H1 (cell line): Measurements from ENCODE around the gene USH1C. TPM values are rescaled to one million over a fixed set of nuclear protein-coding genes. Genes with fewer than 3 reads are reported as not detected.

ENCODE experiments used
- CTCF ChIA-PET: fragments of 300-600 bp; sonication (Branson Sonifier 250); formaldehyde crosslinking; loops from one replicate; lab custom pipeline; 2021; ENCODE audit not compliant: partially characterized antibody; lab: Charles Lee
- POLR2A ChIA-PET: fragments of 300-600 bp; sonication (Branson Sonifier 250); formaldehyde crosslinking; loops from one replicate; lab custom pipeline; 2021; ENCODE audit warnings: inconsistent platforms; ENCODE audit not compliant: partially characterized antibody; lab: Charles Lee
- DNase-seq, 2 experiments: peaks; one replicate each; pipeline versions ENCODE4 v3.0.0 to v3.0.0-alpha.2; 2010 to 2022; ENCODE audit warnings: low spot score in 2 of 2, low read depth in 1 of 2, mixed read lengths in 1 of 2
- FAIRE-seq: peaks from 2 replicates; lab custom pipeline; 2011; peaks lifted over from hg19 to GRCh38; lab: Jason Lieb, UNC
- H2AFZ ChIP-seq: 2 replicates; pipeline ENCODE4 v1.8.1; 2012; ENCODE audit warnings: low read length, inconsistent platforms
- H2AK5ac ChIP-seq: 2 replicates; pipeline ENCODE4 v1.6.1; 2013; ENCODE audit warnings: low read depth, low read length
- H2BK120ac ChIP-seq: replicated peaks from 2 replicates; pipeline ENCODE3; 2013; ENCODE audit warnings: low read depth, low read length, inconsistent platforms
- H2BK12ac ChIP-seq: 2 replicates; pipeline ENCODE4 v1.6.1; 2013; ENCODE audit warnings: low read depth, low read length
- H2BK15ac ChIP-seq: 2 replicates; pipeline ENCODE4 v1.6.1; 2013; ENCODE audit warnings: low read length
- H2BK20ac ChIP-seq: 2 replicates; pipeline ENCODE4 v1.6.1; 2013; ENCODE audit warnings: low read length
- H2BK5ac ChIP-seq: 2 replicates; pipeline ENCODE4 v1.6.1; 2013; ENCODE audit warnings: low read depth, low read length
- H3K14ac ChIP-seq: 2 replicates; pipeline ENCODE4 v1.6.1; 2013; ENCODE audit warnings: inconsistent platforms; ENCODE audit not compliant: insufficient read length
- H3K18ac ChIP-seq: 2 replicates; pipeline ENCODE4 v1.6.1; 2013; ENCODE audit warnings: low read length; ENCODE audit errors: extremely low read depth
- H3K23ac ChIP-seq: 2 replicates; pipeline ENCODE4 v1.6.1; 2013; ENCODE audit warnings: inconsistent platforms; ENCODE audit not compliant: insufficient read length
- H3K23me2 ChIP-seq: 2 replicates; pipeline ENCODE4 v1.6.1; 2013; ENCODE audit warnings: low read depth, low read length
- H3K27ac ChIP-seq: 2 replicates; pipeline ENCODE4 v1.6.1; 2011; ENCODE audit warnings: low read depth, low read length, inconsistent platforms
- H3K27me3 ChIP-seq, 4 experiments: replicated peaks in 1 of 4; 1 replicate in 1 of 4; 2 replicates in 3 of 4; pipeline versions ENCODE4 v1.6.1 to v1.8.1; 2011 to 2013; ENCODE audit warnings: low read length in 3 of 4, mild to moderate bottlenecking in 3 of 4, inconsistent platforms in 2 of 4, mixed read lengths in 2 of 4, moderate library complexity in 1 of 4; ENCODE audit not compliant: control insufficient read depth in 3 of 4, insufficient read depth in 3 of 4; ENCODE audit errors: extremely low read depth in 1 of 4
- H3K36me3 ChIP-seq, 4 experiments: 2 replicates each; pipeline versions ENCODE4 v1.6.1 to v1.8.1; 2011 to 2013; ENCODE audit warnings: mild to moderate bottlenecking in 4 of 4, low read length in 3 of 4, moderate library complexity in 2 of 4, control low read depth in 1 of 4, inconsistent platforms in 1 of 4; ENCODE audit not compliant: insufficient read depth in 4 of 4, control insufficient read depth in 2 of 4
- H3K4ac ChIP-seq: replicated peaks from 2 replicates; pipeline ENCODE3; 2013; ENCODE audit warnings: low read length, low read depth, mixed read lengths, inconsistent platforms; ENCODE audit not compliant: insufficient read length
- H3K4me1 ChIP-seq, 4 experiments: replicated peaks in 1 of 4; 1 replicate in 1 of 4; 2 replicates in 3 of 4; pipeline versions ENCODE4 v1.6.1 to v1.8.1; 2011 to 2013; ENCODE audit warnings: low read length in 3 of 4, inconsistent platforms in 2 of 4, mixed read lengths in 1 of 4; ENCODE audit not compliant: insufficient read depth in 4 of 4, control insufficient read depth in 3 of 4
- H3K4me2 ChIP-seq, 2 experiments: 2 replicates each; pipeline versions ENCODE4 v1.6.1 to v1.8.1; 2011 to 2013; ENCODE audit warnings: low read depth in 2 of 2, low read length in 2 of 2, control low read depth in 1 of 2, inconsistent platforms in 1 of 2, mild to moderate bottlenecking in 1 of 2; ENCODE audit not compliant: insufficient read depth in 1 of 2
- H3K4me3 ChIP-seq, 4 experiments: fragments of 200-600, 300-600 bp in 1 of 4; sonication (generic), shearing (Covaris generic), sonication (Bioruptor Twin) in 1 of 4; 2 replicates each; pipeline versions ENCODE4 v1.5.1 to v1.8.1; 2011 to 2016; ENCODE audit warnings: low read length in 4 of 4, low read depth in 3 of 4, control low read depth in 2 of 4, inconsistent platforms in 2 of 4, mild to moderate bottlenecking in 2 of 4, mixed read lengths in 1 of 4, moderate library complexity in 1 of 4; ENCODE audit not compliant: insufficient read depth in 2 of 4; ENCODE audit errors: extremely low read depth in 1 of 4
- H3K56ac ChIP-seq: replicated peaks from 2 replicates; pipeline ENCODE3; 2013; ENCODE audit warnings: low read depth, mild to moderate bottlenecking, mixed read lengths, low read length, inconsistent platforms; ENCODE audit not compliant: insufficient read length
- H3K79me1 ChIP-seq: 2 replicates; pipeline ENCODE4 v1.6.1; 2013; ENCODE audit warnings: low read depth, low read length, control low read depth
- H3K79me2 ChIP-seq, 2 experiments: 2 replicates each; pipeline versions ENCODE4 v1.6.1 to v1.8.1; 2012 to 2013; ENCODE audit warnings: low read length in 2 of 2, mild to moderate bottlenecking in 2 of 2, inconsistent platforms in 1 of 2; ENCODE audit not compliant: insufficient read depth in 2 of 2, control insufficient read depth in 1 of 2
- H3K9ac ChIP-seq, 4 experiments: replicated peaks in 1 of 4; 1 replicate in 1 of 4; 2 replicates in 3 of 4; pipeline versions ENCODE4 v1.6.1 to v1.8.1; 2011 to 2013; ENCODE audit warnings: low read depth in 3 of 4, low read length in 3 of 4, control low read depth in 2 of 4, mild to moderate bottlenecking in 2 of 4, moderate library complexity in 2 of 4, inconsistent platforms in 1 of 4; ENCODE audit errors: extremely low read depth in 1 of 4
- H3K9me3 ChIP-seq, 2 experiments: 2 replicates each; pipeline versions ENCODE4 v1.6.1 to v1.8.1; 2012 to 2013; ENCODE audit warnings: mild to moderate bottlenecking in 2 of 2, moderate library complexity in 2 of 2, control low read depth in 1 of 2, inconsistent platforms in 1 of 2, low read depth in 1 of 2, low read length in 1 of 2, mixed read lengths in 1 of 2; ENCODE audit not compliant: insufficient read depth in 2 of 2
- H4K20me1 ChIP-seq, 2 experiments: replicated peaks in 1 of 2; 2 replicates each; pipeline versions ENCODE3 to v1.8.1; 2011 to 2013; ENCODE audit warnings: inconsistent platforms in 2 of 2, low read length in 2 of 2, mild to moderate bottlenecking in 1 of 2; ENCODE audit not compliant: insufficient read depth in 2 of 2, control insufficient read depth in 1 of 2
- H4K5ac ChIP-seq: 2 replicates; pipeline ENCODE4 v1.6.1; 2013; ENCODE audit warnings: low read length, low read depth, mixed read lengths, inconsistent platforms; ENCODE audit not compliant: insufficient read length
- H4K8ac ChIP-seq: 2 replicates; pipeline ENCODE4 v1.8.0; 2013; ENCODE audit warnings: mild to moderate bottlenecking, moderate library complexity, low read length, inconsistent platforms; ENCODE audit not compliant: insufficient read depth; ENCODE audit errors: extremely low read depth
- H4K91ac ChIP-seq: replicated peaks from 2 replicates; pipeline ENCODE3; 2013; ENCODE audit warnings: low read length, mixed read lengths, inconsistent platforms; ENCODE audit not compliant: insufficient read length
- ATF3 ChIP-seq: IDR thresholded peaks from 2 replicates; pipeline ENCODE4 v1.6.1; 2011; ENCODE audit warnings: low read depth, mild to moderate bottlenecking, low read length; ENCODE audit not compliant: insufficient read depth
- BACH1 ChIP-seq: IDR thresholded peaks from 2 replicates; pipeline ENCODE4 v1.6.1; 2012; ENCODE audit warnings: low read length, improper control_type of control experiment
- JUND ChIP-seq: IDR thresholded peaks from 2 replicates; pipeline ENCODE4 v1.6.1; 2011; ENCODE audit warnings: mild to moderate bottlenecking, improper control_type of control experiment, low read length
- MAFK ChIP-seq: IDR thresholded peaks from 2 replicates; pipeline ENCODE4 v1.6.1; 2012; ENCODE audit warnings: low read depth, mild to moderate bottlenecking, improper control_type of control experiment, low read length
- RBBP5 ChIP-seq: IDR thresholded peaks from 2 replicates; pipeline ENCODE4 v1.7.1; 2012; ENCODE audit warnings: low read depth, mild to moderate bottlenecking, inconsistent platforms, low read length, moderate library complexity, borderline replicate concordance
- SIRT6 ChIP-seq: IDR thresholded peaks from one replicate; pipeline ENCODE4 v1.7.1; 2012; ENCODE audit warnings: low read length, inconsistent platforms
- SP4 ChIP-seq: IDR thresholded peaks from 2 replicates; pipeline ENCODE4 v1.6.1; 2012; ENCODE audit warnings: low read length, inconsistent platforms
- TBP ChIP-seq: IDR thresholded peaks from 2 replicates; pipeline ENCODE4 v1.6.1; 2011; ENCODE audit warnings: low read depth, low read length, improper control_type of control experiment
- YY1 ChIP-seq: IDR thresholded peaks from 2 replicates; pipeline ENCODE4 v1.6.1; 2011; ENCODE audit warnings: low read depth, mild to moderate bottlenecking, low read length
- WGBS, 2 experiments: shearing (Covaris generic) in 1 of 2; methylation state at CpG; one replicate each; pipeline versions ENCODE4 v1.1.6 to v1.1.7; 2013 to 2015; ENCODE audit warnings: low lambda C conversion rate in 2 of 2, mixed read lengths in 2 of 2, inconsistent platforms in 1 of 2, low coverage in 1 of 2, missing lambda C conversion rate in 1 of 2; ENCODE audit not compliant: insufficient replicate concordance in 2 of 2, insufficient coverage in 1 of 2, insufficient read length in 1 of 2; ENCODE audit errors: extremely low coverage in 1 of 2, missing lambda C conversion rate in 1 of 2; 5-methylcytosine and 5-hydroxymethylcytosine counted together
- polyA plus RNA-seq, 7 experiments: library from polyadenylated mRNA; depleted of rRNA in 3 of 7; stranded (reverse) in 5 of 7; unstranded in 2 of 7; fragments of >200 nt in 5 of 7; fragments of 200-250 nt in 2 of 7; gene quantifications; 1 replicate in 5 of 7; 2 replicates in 1 of 7; 4 replicates in 1 of 7; pipeline versions ENCODE4 v1.2.1 to v1.2.3, GENCODE V29; 2011 to 2013; ENCODE audit warnings: missing spikeins in 2 of 7, mixed read lengths in 2 of 7
- total RNA-seq: library from RNA; stranded (reverse); fragmentation: NEBNext Ultra II Directional; extraction: Animal tissue kit (Norgen Biotek cat#: 25700); gene quantifications from 2 replicates; pipeline ENCODE4 v1.2.1, GENCODE V29; 2021
- TF ChIP-seq, protein P1 (sequence below): IDR thresholded peaks from 2 replicates; pipeline ENCODE4 v1.6.1; 2012; ENCODE audit warnings: inconsistent platforms

Gene USH1C
- total and polyA plus RNA-seq, 2 of the 8 experiments (the other 6 are each of a cell fraction or from before 2014, with no cell fraction given) = 1.3 to 1.6 TPM

DNA sequence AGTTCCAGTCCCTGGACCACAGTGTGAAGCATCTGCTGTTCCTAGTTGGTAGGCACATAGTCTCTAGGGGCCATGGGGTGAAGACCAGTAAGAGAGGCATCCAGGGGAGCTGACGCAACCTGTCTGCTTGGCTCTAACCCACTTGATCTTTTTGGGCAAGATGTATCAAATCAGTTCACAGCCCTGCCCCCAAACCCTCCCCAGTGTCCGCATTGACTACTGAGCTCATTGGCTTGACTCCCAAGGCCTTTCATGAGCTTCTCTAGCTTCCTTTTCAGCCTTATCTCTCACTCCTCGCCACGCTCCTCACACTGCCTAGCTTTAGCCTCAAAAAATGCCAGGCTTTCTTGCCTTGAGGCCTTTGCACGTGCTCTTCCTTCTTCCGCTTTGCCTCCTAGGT is 37.9 kb downstream of the USH1C start:
- H3K56ac ChIP-seq = no peak overlapping the region
- ChIA-PET POLR2A (interaction anchor here (0.9 to 1.1 kb wide), 2 partner anchors 21 to 26 kb away, joined by 3 read pairs; no protein-coding TSS in a partner anchor), CTCF (interaction anchor here (0.5 to 44.8 kb wide), 20 partner anchors 14 to 249 kb away, joined by 3 to 1414 read pairs (median 4); partner anchors contain the start of genes KCNJ11 and OTOG)
- H3K4me3 ChIP-seq = no peak overlapping the region
- FAIRE-seq (no peak), DNase-seq (no peak)
- H3K14ac ChIP-seq = no peak overlapping the region
- H2AK5ac ChIP-seq = no peak overlapping the region; the same call in 1 of the 2 replicates
- H2BK5ac ChIP-seq = no peak overlapping the region
- H3K23me2 ChIP-seq = no peaks in the 10 kb centered on the region
- no peak overlapping the region for H3K18ac ChIP-seq
- no peaks in the 10 kb centered on the region for H3K9me3 ChIP-seq
- no peak overlapping the region for H3K4ac ChIP-seq
- no peak overlapping the region for H3K4me2 ChIP-seq
- no peaks in the 10 kb centered on the region for H3K36me3 ChIP-seq
- H2BK12ac ChIP-seq = no peak overlapping the region
- WGBS, 2 experiments = 88% methylated on average over 6 of the region's 6 CpGs; no CpG with 5 or more reads in 1 of the 2 experiments
- no peak overlapping the region for H3K27ac ChIP-seq
- H2BK120ac ChIP-seq = no peak overlapping the region
- no peak overlapping the region for H4K5ac ChIP-seq
- H4K20me1 ChIP-seq = no peaks in the 10 kb centered on the region
- H3K79me2 ChIP-seq = no peaks in the 10 kb centered on the region
- H3K4me1 ChIP-seq = no peaks in the 10 kb centered on the region; a peak in 1 of 7 replicates
- H2BK15ac ChIP-seq = no peak overlapping the region
- H2BK20ac ChIP-seq = no peak overlapping the region
- no peak overlapping the region for H3K23ac ChIP-seq
- no peak overlapping the region for H2AFZ ChIP-seq
- H4K91ac ChIP-seq = no peak overlapping the region
- peaks cover 0 to 2% (median 0%) of the 10 kb centered on the region in 4 experiments; a peak in 1 of 7 replicates for H3K27me3 ChIP-seq
- TF ChIP-seq, protein P1, sequence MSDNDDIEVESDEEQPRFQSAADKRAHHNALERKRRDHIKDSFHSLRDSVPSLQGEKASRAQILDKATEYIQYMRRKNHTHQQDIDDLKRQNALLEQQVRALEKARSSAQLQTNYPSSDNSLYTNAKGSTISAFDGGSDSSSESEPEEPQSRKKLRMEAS = no peak
- TF ChIP-seq YY1 (no peak), RBBP5 (no peak), JUND (no peak), SP4 (no peak), ATF3 (no peak), MAFK (no peak), TBP (no peak), SIRT6 (no peak), BACH1 (no peak)
- H3K79me1 ChIP-seq = no peaks in the 10 kb centered on the region
- no peak overlapping the region for H4K8ac ChIP-seq
- no peak overlapping the region for H3K9ac ChIP-seq
